Measurements from ENCODE around the gene PTPRT. TPM values are rescaled to one million over a fixed set of nuclear protein-coding genes. Genes with fewer than 3 reads are reported as not detected.

PTPRT gene
- total and polyA plus RNA-seq, 2 of the 4 experiments (the other 2 are of a cell fraction), result not detected

GRCh38 chr20:43040427-43040826, 149.3 kb downstream of the PTPRT start:
- BruUV-seq (replicated peaks), result no TSS peak
- Histone ChIP-seq H2BK120ac (ENCODE audit: low read depth, low read length) (no peak overlapping the region), H3K9me3 (ENCODE audit: control insufficient read depth, insufficient read depth, low read length) (peaks cover 21% of the 10 kb centered on the region), H3K56ac (ENCODE audit: extremely low read depth, insufficient read depth, low read length) (no peak overlapping the region), H3K14ac (replicated peaks; ENCODE audit: low read depth, low read length) (no peak overlapping the region), H4K5ac (ENCODE audit: low read depth, low read length) (no peak overlapping the region), H2BK15ac (ENCODE audit: low read depth, low read length) (no peak overlapping the region), H3K4me3 (ENCODE audit: insufficient read depth, low read depth, low read length) (no peak overlapping the region), H3K4me1 (ENCODE audit: control insufficient read depth, insufficient read depth, low read length) (no peaks in the 10 kb centered on the region), H4K8ac (ENCODE audit: low read depth in 2 of 2, low read length in 2 of 2) (no peak overlapping the region), H3K27ac (ENCODE audit: insufficient read depth, low read length) (no peak overlapping the region), H2AK5ac (ENCODE audit: low read depth, low read length) (no peak overlapping the region), H3K27me3 (ENCODE audit: control insufficient read depth, insufficient read depth, low read length) (no peaks in the 10 kb centered on the region), H3K9me1 (ENCODE audit: insufficient read depth, low read length) (no peaks in the 10 kb centered on the region), H3K23ac (ENCODE audit: low read depth, low read length) (no peak overlapping the region), H2AK9ac (replicated peaks; ENCODE audit: low read depth, low read length, poor library complexity) (no peak overlapping the region), H3K36me3 (ENCODE audit: control insufficient read depth, insufficient read depth, low read length) (no peaks in the 10 kb centered on the region), H4K91ac (ENCODE audit: insufficient read depth, low read depth, low read length) (no peak overlapping the region), H3K18ac (ENCODE audit: low read depth, low read length) (no peak overlapping the region), H2BK5ac (ENCODE audit: low read depth, low read length, poor library complexity, severe bottlenecking) (no peak overlapping the region), H3K79me1 (ENCODE audit: low read depth in 1 of 2, low read length in 2 of 2) (no peaks in the 10 kb centered on the region), H2AFZ (replicated peaks; ENCODE audit: low read length, poor library complexity) (no peak overlapping the region), H3K4ac (ENCODE audit: low read depth, low read length) (no peak overlapping the region), H3K4me2 (ENCODE audit: low read depth, low read length) (no peak overlapping the region), H4K20me1 (ENCODE audit: insufficient read depth, low read length) (no peaks in the 10 kb centered on the region), H2BK20ac (ENCODE audit: low read depth, low read length) (no peak overlapping the region), H3K9ac (ENCODE audit: low read depth, low read length) (no peak overlapping the region)
- POLR2A ChIA-PET (ENCODE audit: unreplicated experiment), result no interaction called here
- intact Hi-C loops (cut with micrococcal nuclease), result no loop called here
- dilution Hi-C loops (cut with HindIII; ENCODE audit: low sequenced_read_pairs, unreplicated experiment), result no loop called here
- no CpG with 5 or more reads among the region's 6 CpGs for WGBS, 2 experiments (ENCODE audit: extremely low coverage in 2 of 2, insufficient read length in 1 of 2)
- CTCF ChIA-PET, result no interaction called here
- TF ChIP-seq BHLHE40 (IDR thresholded peaks at IDR 0.05; ENCODE audit: low read depth, low read length), result no peak
- TF ChIP-seq FOS (IDR thresholded peaks at IDR 0.05; ENCODE audit: low read depth, low read length), result no peak
- no peak for TF ChIP-seq MXI1 (IDR thresholded peaks at IDR 0.05; ENCODE audit: borderline replicate concordance, low read depth, low read length)
- TF ChIP-seq POLR2A (IDR thresholded peaks at IDR 0.05; ENCODE audit: low read depth, low read length), result no peak
- no peak for TF ChIP-seq CEBPB (IDR thresholded peaks at IDR 0.05; ENCODE audit: low read depth, low read length)
- no peak for TF ChIP-seq SMC3 (IDR thresholded peaks at IDR 0.05; ENCODE audit: low read depth, low read length)
- TF ChIP-seq CTCF (conservative IDR thresholded peaks at IDR 0.05; ENCODE audit: low read depth, low read length), result no peak
- TF ChIP-seq, protein P1, sequence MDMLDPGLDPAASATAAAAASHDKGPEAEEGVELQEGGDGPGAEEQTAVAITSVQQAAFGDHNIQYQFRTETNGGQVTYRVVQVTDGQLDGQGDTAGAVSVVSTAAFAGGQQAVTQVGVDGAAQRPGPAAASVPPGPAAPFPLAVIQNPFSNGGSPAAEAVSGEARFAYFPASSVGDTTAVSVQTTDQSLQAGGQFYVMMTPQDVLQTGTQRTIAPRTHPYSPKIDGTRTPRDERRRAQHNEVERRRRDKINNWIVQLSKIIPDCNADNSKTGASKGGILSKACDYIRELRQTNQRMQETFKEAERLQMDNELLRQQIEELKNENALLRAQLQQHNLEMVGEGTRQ (IDR thresholded peaks at IDR 0.05; ENCODE audit: low read depth, low read length), result no peak
- no peak for TF ChIP-seq CHD1 (IDR thresholded peaks at IDR 0.05; ENCODE audit: low read depth, low read length)
- no peak for TF ChIP-seq MAZ (IDR thresholded peaks at IDR 0.05; ENCODE audit: borderline replicate concordance, low read depth, low read length)
- TF ChIP-seq MAFK (IDR thresholded peaks at IDR 0.05; ENCODE audit: low read depth, low read length), result no peak
- TF ChIP-seq RFX5 (IDR thresholded peaks at IDR 0.05; ENCODE audit: low read depth, low read length), result no peak
- in situ Hi-C loops (cut with MboI; ENCODE audit: low sequenced_read_pairs), result no loop called here
- DNase-seq, result no peak
- ATAC-seq (ENCODE audit: low read depth), result no peak

Measured in IMR-90 (cell line).